Gastroesophageal sphincter (tissue), 4 donors: Measurements from ENCODE around the gene GANC. TPM values are rescaled to one million over a fixed set of nuclear protein-coding genes. Genes with fewer than 3 reads are reported as not detected.

Experiments used
- ATAC-seq: fragments of 150-250 bp; one replicate; pipeline ENCODE4 v1.9.1; 2016; ENCODE audit warnings: mild to moderate bottlenecking, moderate library complexity
- H3K27ac ChIP-seq, 4 donors: fragments of 200-600 bp; sonication (generic) in 3 of 4; 1 replicate in 3 of 4; 2 replicates in 1 of 4; pipeline ENCODE4 v1.5.1; 2016 to 2019
- H3K27me3 ChIP-seq: fragments of 200-600 bp; sonication (generic); one replicate; pipeline ENCODE4 v1.5.1; 2019
- H3K36me3 ChIP-seq, 2 donors: fragments of 200-600 bp; sonication (generic); one replicate each; pipeline ENCODE4 v1.5.1; 2019; ENCODE audit warnings: control low read depth in 1 of 2
- H3K4me1 ChIP-seq, 3 donors: fragments of 200-600 bp; sonication (generic); 1 replicate in 2 of 3; 2 replicates in 1 of 3; pipeline ENCODE4 v1.5.1; 2016 to 2019; ENCODE audit warnings: control low read depth in 2 of 3
- H3K4me3 ChIP-seq, 2 donors: fragments of 200-600 bp; sonication (generic); one replicate each; pipeline ENCODE4 v1.5.1; 2019; ENCODE audit warnings: mild to moderate bottlenecking in 1 of 2, moderate library complexity in 1 of 2
- H3K9me3 ChIP-seq, 3 donors: fragments of 200-600 bp; sonication (generic); one replicate each; pipeline ENCODE4 v1.5.1; 2017 to 2019; ENCODE audit warnings: control low read depth in 2 of 3
- CTCF ChIP-seq, 4 experiments: fragments of 200-600 bp in 2 of 4; fragments of 450-650 bp in 2 of 4; sonication (generic) in 1 of 4; IDR thresholded peaks; one replicate each; pipeline ENCODE4 v1.5.1; 2017 to 2019; ENCODE audit warnings: antibody characterized with exemption in 4 of 4, mild to moderate bottlenecking in 2 of 4, moderate library complexity in 2 of 4
- EP300 ChIP-seq: sonication (generic); formaldehyde crosslinking; IDR thresholded peaks from one replicate; pipeline ENCODE4 v1.6.1; 2017; ENCODE audit warnings: antibody characterized with exemption, mild to moderate bottlenecking
- POLR2A ChIP-seq, 2 donors: fragments of 450-650 bp; IDR thresholded peaks; one replicate each; pipeline ENCODE4 v1.6.1; 2017; ENCODE audit warnings: antibody characterized with exemption in 2 of 2, mild to moderate bottlenecking in 2 of 2, moderate library complexity in 1 of 2
- POLR2AphosphoS5 ChIP-seq: sonication (generic); formaldehyde crosslinking; IDR thresholded peaks from one replicate; pipeline ENCODE4 v1.6.1; 2017; ENCODE audit warnings: antibody characterized with exemption
- WGBS, 2 donors: methylation state at CpG; one replicate each; pipeline ENCODE4 v1.1.5; 2018; ENCODE audit warnings: low coverage in 1 of 2; 5-methylcytosine and 5-hydroxymethylcytosine counted together
- total RNA-seq, 4 donors: library from RNA; depleted of rRNA; stranded (reverse); fragments of >200 nt; gene quantifications; one replicate each; pipeline ENCODE4 v1.1.0, GENCODE V29; 2016

The GANC gene
- total RNA-seq, 4 donors from 2014 or later = 14.4 to 41.2 (median 19.7) TPM

GRCh38 chr15:42385980-42386700 lies 113.1 kb downstream of the GANC start:
- WGBS, 2 donors = 70 to 100% methylated on average over 3 to 4 of the region's 12 CpGs
- TF ChIP-seq POLR2AphosphoS5 (no peak), EP300 (no peak), CTCF (IDR thresholded peaks at IDR 0.05) (no peak)
- no peak for ATAC-seq
- H3K36me3 ChIP-seq = peaks cover 0 to 38% of the 10 kb centered on the region in 2 donors
- H3K27me3 ChIP-seq = no peaks in the 10 kb centered on the region
- H3K27ac ChIP-seq = no peak overlapping the region
- no peaks in the 10 kb centered on the region for H3K9me3 ChIP-seq
- H3K4me1 ChIP-seq = no peaks in the 10 kb centered on the region
- no peak overlapping the region for H3K4me3 ChIP-seq

GRCh38 chr15:42387603-42388002 lies 114.6 kb downstream of the GANC start:
- H3K36me3 ChIP-seq = peaks cover 0 to 38% of the 10 kb centered on the region in 2 donors
- TF ChIP-seq EP300 (no peak), POLR2AphosphoS5 (no peak), POLR2A (IDR thresholded peaks at IDR 0.05) (no peak), CTCF (IDR thresholded peaks at IDR 0.05) (no peak)
- no peak overlapping the region for H3K27ac ChIP-seq
- WGBS, 2 donors = 68 to 90% methylated on average over 2 to 4 of the region's 8 CpGs
- no peak for ATAC-seq
- H3K27me3 ChIP-seq = no peaks in the 10 kb centered on the region
- H3K4me1 ChIP-seq = no peaks in the 10 kb centered on the region
- no peak overlapping the region for H3K4me3 ChIP-seq
- H3K9me3 ChIP-seq = no peaks in the 10 kb centered on the region

- Histone ChIP-seq H3K27ac (no peak overlapping the region), H3K9me3 (no peaks in the 10 kb centered on the region), H3K27me3 (no peaks in the 10 kb centered on the region), H3K4me1 (no peaks in the 10 kb centered on the region), H3K36me3 (peaks cover 0 to 19% of the 10 kb centered on the region in 2 donors), H3K4me3 (no peak overlapping the region)
- 83 to 88% methylated on average over 2 to 7 of the region's 11 CpGs for WGBS, 2 donors
- TF ChIP-seq POLR2A (IDR thresholded peaks at IDR 0.05) (no peak), EP300 (no peak), CTCF (IDR thresholded peaks at IDR 0.05) (no peak), POLR2AphosphoS5 (no peak)
- no peak for ATAC-seq
Measured at GRCh38 chr15:42392309-42393024, 119.5 kb downstream of the GANC start.

GRCh38 chr15:42394106-42394505 lies 121.1 kb downstream of the GANC start:
- Histone ChIP-seq H3K27me3 (no peaks in the 10 kb centered on the region), H3K4me3 (no peak overlapping the region), H3K27ac (no peak overlapping the region), H3K36me3 (peaks cover 0 to 13% of the 10 kb centered on the region in 2 donors), H3K9me3 (no peaks in the 10 kb centered on the region), H3K4me1 (no peaks in the 10 kb centered on the region)
- ATAC-seq = no peak
- no peak for TF ChIP-seq POLR2AphosphoS5
- no peak for TF ChIP-seq EP300
- TF ChIP-seq CTCF (IDR thresholded peaks at IDR 0.05) = no peak
- TF ChIP-seq POLR2A (IDR thresholded peaks at IDR 0.05) = no peak
- WGBS, 2 donors = 81 to 93% methylated on average over 6 to 9 of the region's 13 CpGs

DNA sequence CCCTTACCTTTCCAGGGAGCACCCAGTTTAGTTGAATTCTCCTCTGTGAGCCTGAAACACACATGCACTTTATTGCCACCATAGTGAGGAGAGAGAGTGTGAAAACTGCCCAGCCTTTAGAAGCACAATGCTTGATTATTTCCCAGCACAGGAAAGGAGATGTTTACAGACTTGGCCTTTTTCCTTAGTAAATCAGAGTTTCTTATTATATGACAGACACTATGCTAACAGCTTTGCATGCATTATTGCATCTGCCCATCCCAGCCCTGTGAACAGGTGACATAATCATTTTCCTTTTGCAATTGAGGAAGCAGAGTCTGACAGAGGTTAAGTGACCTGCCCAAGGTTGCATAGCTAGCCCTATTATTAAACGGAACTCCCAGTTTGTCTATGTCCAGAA lies 122.8 kb downstream of the GANC start:
- no peak for ATAC-seq

More for the DNA sequence above, 122.8 kb downstream of the GANC start:
- Histone ChIP-seq H3K27ac (no peak overlapping the region), H3K27me3 (no peaks in the 10 kb centered on the region), H3K9me3 (no peaks in the 10 kb centered on the region), H3K36me3 (peaks cover 0 to 27% of the 10 kb centered on the region in 2 donors), H3K4me1 (no peaks in the 10 kb centered on the region), H3K4me3 (no peak overlapping the region)
- WGBS, 2 donors = 43 to 56% methylated on average over 1 of the region's 1 CpG
- no peak for TF ChIP-seq POLR2A (IDR thresholded peaks at IDR 0.05)
- no peak for TF ChIP-seq POLR2AphosphoS5
- no peak for TF ChIP-seq EP300
- TF ChIP-seq CTCF (IDR thresholded peaks at IDR 0.05) = no peak
